HepG2 (cell line): ENCODE measurements around the gene ABHD15. TPM values are rescaled to one million over a fixed set of nuclear protein-coding genes. Genes with fewer than 3 reads are reported as not detected.

Experiments
- CCDC6 ChIP-seq: sonication (generic); formaldehyde crosslinking; IDR thresholded peaks from 2 replicates; pipeline ENCODE4 v1.8.1; 2022; ENCODE audit warnings: mild to moderate bottlenecking, missing genetic modification reagents, moderate library complexity
- DNMT3B ChIP-seq: conservative IDR thresholded peaks from 2 replicates; pipeline ENCODE4 v1.6.1; 2016; ENCODE audit warnings: missing biosample characterization, control low read depth
- EEA1 ChIP-seq: sonication (generic); formaldehyde crosslinking; IDR thresholded peaks from 2 replicates; pipeline ENCODE4 v1.5.1; 2020; ENCODE audit warnings: mild to moderate bottlenecking, missing genetic modification reagents, borderline replicate concordance
- FOXK1 ChIP-seq: sonication (generic); formaldehyde crosslinking; IDR thresholded peaks from 2 replicates; pipeline ENCODE4 v1.4.0; 2020; ENCODE audit warnings: low read depth, missing genetic modification reagents, borderline replicate concordance
- HIVEP1 ChIP-seq: sonication (generic); formaldehyde crosslinking; IDR thresholded peaks from 2 replicates; pipeline ENCODE4 v1.4.0; 2020; ENCODE audit warnings: mild to moderate bottlenecking, missing genetic modification reagents
- HOXD1 ChIP-seq: sonication (generic); formaldehyde crosslinking; IDR thresholded peaks from 2 replicates; pipeline ENCODE4 v1.5.0; 2020; ENCODE audit warnings: missing genetic modification reagents
- JUND ChIP-seq: sonication (generic); formaldehyde crosslinking; IDR thresholded peaks from 2 replicates; pipeline ENCODE4 v1.8.0; 2022; ENCODE audit warnings: mild to moderate bottlenecking, missing genetic modification reagents
- LCORL ChIP-seq, 2 experiments: fragments of 450-650 bp in 1 of 2; sonication (generic) in 1 of 2; formaldehyde crosslinking in 1 of 2; IDR thresholded peaks; 2 replicates each; pipeline versions ENCODE4 v1.5.0 to v1.6.1; 2017 to 2020; ENCODE audit warnings: antibody characterized with exemption in 1 of 2, missing genetic modification reagents in 1 of 2
- MEF2D ChIP-seq: sonication (generic); formaldehyde crosslinking; IDR thresholded peaks from 2 replicates; pipeline ENCODE4 v1.5.1; 2020; ENCODE audit warnings: mild to moderate bottlenecking, missing genetic modification reagents
- MXI1 ChIP-seq: IDR thresholded peaks from 3 replicates; pipeline ENCODE4 v1.6.1; 2012; ENCODE audit warnings: low read depth, low read length, inconsistent platforms, borderline replicate concordance
- NCOA5 ChIP-seq: sonication (generic); formaldehyde crosslinking; IDR thresholded peaks from 2 replicates; pipeline ENCODE4 v1.4.0; 2020; ENCODE audit warnings: missing genetic modification reagents
- PHF21A ChIP-seq: sonication (generic); formaldehyde crosslinking; IDR thresholded peaks from 2 replicates; pipeline ENCODE4 v1.5.0; 2020; ENCODE audit warnings: mild to moderate bottlenecking, missing genetic modification reagents
- SOX13 ChIP-seq, 3 experiments: fragments of 450-650 bp in 1 of 3; sonication (generic) in 1 of 3; formaldehyde crosslinking in 1 of 3; IDR thresholded peaks in 2 of 3; conservative IDR thresholded peaks in 1 of 3; 2 replicates each; pipeline versions ENCODE4 v1.5.0 to v1.6.1; 2016 to 2020; ENCODE audit warnings: antibody characterized with exemption in 1 of 3, mild to moderate bottlenecking in 1 of 3, missing compliant biosample characterization in 1 of 3, missing genetic modification reagents in 1 of 3, moderate library complexity in 1 of 3
- SYNCRIP ChIP-seq: fragments of 200-400 bp; formaldehyde crosslinking; IDR thresholded peaks from 2 replicates; pipeline ENCODE4 v1.6.1; 2018; ENCODE audit warnings: mild to moderate bottlenecking, low read depth, low read length; ENCODE audit not compliant: insufficient read depth
- TCF12 ChIP-seq, 2 experiments: fragments of 450-650 bp in 1 of 2; sonication (generic) in 1 of 2; formaldehyde crosslinking in 1 of 2; IDR thresholded peaks; 2 replicates each; pipeline versions ENCODE4 v1.6.1 to v1.8.0; 2017 to 2022; ENCODE audit warnings: antibody characterized with exemption in 1 of 2, mild to moderate bottlenecking in 1 of 2, missing genetic modification reagents in 1 of 2, moderate library complexity in 1 of 2
- TCF7L2 ChIP-seq: IDR thresholded peaks from 2 replicates; pipeline ENCODE4 v1.6.1; 2011; ENCODE audit warnings: mild to moderate bottlenecking, low read depth, low read length, moderate library complexity
- ZFP37 ChIP-seq: sonication (generic); formaldehyde crosslinking; IDR thresholded peaks from 2 replicates; pipeline ENCODE4 v1.4.0; 2020; ENCODE audit warnings: missing genetic modification reagents, borderline replicate concordance
- ZNF276 ChIP-seq: sonication (generic); formaldehyde crosslinking; IDR thresholded peaks from 2 replicates; pipeline ENCODE4 v1.4.0; 2020; ENCODE audit warnings: mild to moderate bottlenecking, low read depth, missing genetic modification reagents
- ZNF510 ChIP-seq: sonication (generic); formaldehyde crosslinking; IDR thresholded peaks from 2 replicates; pipeline ENCODE4 v1.4.0; 2020; ENCODE audit warnings: low read depth, mild to moderate bottlenecking, missing genetic modification reagents
- ZNF546 ChIP-seq: sonication (generic); formaldehyde crosslinking; conservative IDR thresholded peaks from 2 replicates; pipeline ENCODE4 v1.8.1; 2023; ENCODE audit warnings: mild to moderate bottlenecking, missing genetic modification reagents
- ZNF749 ChIP-seq: sonication (generic); formaldehyde crosslinking; IDR thresholded peaks from 2 replicates; pipeline ENCODE4 v1.8.0; 2022; ENCODE audit warnings: mild to moderate bottlenecking, missing genetic modification reagents, moderate library complexity, borderline replicate concordance
- ZSCAN25 ChIP-seq: sonication (generic); formaldehyde crosslinking; IDR thresholded peaks from 2 replicates; pipeline ENCODE4 v1.8.0; 2022; ENCODE audit warnings: mild to moderate bottlenecking, missing genetic modification reagents
- polyA plus RNA-seq, 8 experiments: library from polyadenylated mRNA; depleted of rRNA in 3 of 8; stranded (reverse) in 7 of 8; unstranded in 1 of 8; fragments of >200 nt; fragmentation: Illumina TruSeq in 4 of 8; extraction: Trizol in 4 of 8; gene quantifications; 2 replicates each; pipeline versions ENCODE4 v1.2.1 to v1.2.3, GENCODE V29; 2011 to 2016; ENCODE audit warnings: low read depth in 4 of 8, missing spikeins in 1 of 8, mixed read lengths in 1 of 8; ENCODE audit not compliant: insufficient read depth in 1 of 8
- total RNA-seq, 5 experiments: library from RNA; depleted of rRNA; stranded (reverse); fragments of >200 nt; fragmentation: Illumina TruSeq; extraction: Trizol; gene quantifications; 2 replicates each; pipeline ENCODE4 v1.2.3, GENCODE V29; 2016; ENCODE audit warnings: low read depth in 1 of 5
- TF ChIP-seq, protein P1 (sequence below): sonication (generic); formaldehyde crosslinking; IDR thresholded peaks from 2 replicates; pipeline ENCODE4 v1.5.0; 2020; ENCODE audit warnings: missing genetic modification reagents
- TF ChIP-seq, protein P2 (sequence below): sonication (generic); formaldehyde crosslinking; IDR thresholded peaks from 2 replicates; pipeline ENCODE4 v1.8.0; 2022; ENCODE audit warnings: missing genetic modification reagents, mild to moderate bottlenecking, moderate library complexity, borderline replicate concordance

Gene ABHD15
- total and polyA plus RNA-seq, 2 of the 13 experiments (the other 11 are each of a cell fraction or from before 2014, with no cell fraction given): 2.4 to 7.7 TPM

DNA sequence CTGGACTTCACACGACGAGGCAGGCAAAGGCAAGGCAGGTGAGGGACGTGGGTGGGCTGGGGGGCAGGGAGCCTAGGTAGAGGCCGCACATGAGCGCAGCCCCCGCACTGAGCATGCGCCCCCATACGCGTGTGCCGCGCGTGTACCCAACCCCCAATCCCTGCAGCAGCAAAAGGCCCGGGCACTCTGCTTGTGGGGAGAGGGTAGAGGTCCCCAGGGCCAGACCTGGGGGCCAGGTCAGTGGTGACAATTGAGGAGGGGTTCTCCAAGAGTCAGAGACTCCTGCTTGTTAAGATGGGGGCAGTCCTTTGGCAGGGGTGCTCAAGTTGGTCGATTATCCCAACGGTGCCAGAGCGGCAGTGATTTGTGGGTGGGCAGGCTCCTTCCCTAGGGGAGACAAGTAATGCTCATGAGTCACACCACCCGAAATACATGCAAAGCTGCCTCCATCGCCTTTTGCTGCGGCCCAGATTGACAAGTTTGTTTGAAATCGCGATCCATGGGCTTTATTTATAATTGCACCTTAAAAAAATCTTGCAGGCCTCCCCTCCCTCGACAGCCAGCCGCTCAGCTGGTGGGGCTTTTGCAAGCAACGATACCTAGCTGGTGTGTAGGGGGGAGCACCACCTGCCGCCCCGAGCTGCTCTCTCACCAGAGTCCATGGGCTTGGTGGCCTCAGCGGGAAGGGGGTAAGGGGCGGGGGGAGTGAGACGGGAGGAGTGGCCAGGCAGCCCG lies 23.7 kb upstream of the ABHD15 start (continued):
- TF ChIP-seq ZNF276 (CRISPR knock-in tag) (no peak), NCOA5 (no peak), TCF7L2 (no peak), ZSCAN25 (CRISPR knock-in tag) (no peak), HOXD1 (CRISPR knock-in tag) (no peak), EEA1 (no peak), ZNF510 (CRISPR knock-in tag) (no peak), ZNF749 (0 out of 2 replicates have a peak, but pooled peaks have one; percentile 25), ZFP37 (CRISPR knock-in tag) (0 out of 2 replicates have a peak, but pooled peaks have one; percentile 26), JUND (CRISPR knock-in tag) (0 out of 2 replicates have a peak, but pooled peaks have one; percentile 0), MEF2D (no peak), SOX13 (IDR thresholded peaks at IDR 0.05) (no peak), SOX13 (CRISPR knock-in tag; conservative IDR thresholded peaks at IDR 0.05 in 1 of 2, IDR thresholded peaks at IDR 0.05 in 1 of 2) (no peak), ZNF546 (CRISPR knock-in tag) (0 out of 2 replicates have a peak, but pooled peaks have one; percentile 17), CCDC6 (CRISPR knock-in tag) (no peak; the same call in 1 of the 2 replicates), SYNCRIP (no peak), DNMT3B (CRISPR knock-in tag) (no peak), FOXK1 (CRISPR knock-in tag) (no peak), PHF21A (0 out of 2 replicates have a peak, but pooled peaks have one; percentile 60), LCORL (IDR thresholded peaks at IDR 0.05) (no peak), LCORL (CRISPR knock-in tag; IDR thresholded peaks at IDR 0.05) (peak; percentile 2; the same call in 1 of the 2 replicates), TCF12 (IDR thresholded peaks at IDR 0.05) (no peak), TCF12 (CRISPR knock-in tag; IDR thresholded peaks at IDR 0.05) (0 out of 2 replicates have a peak, but pooled peaks have one; percentile 47), HIVEP1 (no peak), MXI1 (no peak)
- TF ChIP-seq, protein P1, sequence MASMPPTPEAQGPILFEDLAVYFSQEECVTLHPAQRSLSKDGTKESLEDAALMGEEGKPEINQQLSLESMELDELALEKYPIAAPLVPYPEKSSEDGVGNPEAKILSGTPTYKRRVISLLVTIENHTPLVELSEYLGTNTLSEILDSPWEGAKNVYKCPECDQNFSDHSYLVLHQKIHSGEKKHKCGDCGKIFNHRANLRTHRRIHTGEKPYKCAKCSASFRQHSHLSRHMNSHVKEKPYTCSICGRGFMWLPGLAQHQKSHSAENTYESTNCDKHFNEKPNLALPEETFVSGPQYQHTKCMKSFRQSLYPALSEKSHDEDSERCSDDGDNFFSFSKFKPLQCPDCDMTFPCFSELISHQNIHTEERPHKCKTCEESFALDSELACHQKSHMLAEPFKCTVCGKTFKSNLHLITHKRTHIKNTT: no peak
- TF ChIP-seq, protein P2, sequence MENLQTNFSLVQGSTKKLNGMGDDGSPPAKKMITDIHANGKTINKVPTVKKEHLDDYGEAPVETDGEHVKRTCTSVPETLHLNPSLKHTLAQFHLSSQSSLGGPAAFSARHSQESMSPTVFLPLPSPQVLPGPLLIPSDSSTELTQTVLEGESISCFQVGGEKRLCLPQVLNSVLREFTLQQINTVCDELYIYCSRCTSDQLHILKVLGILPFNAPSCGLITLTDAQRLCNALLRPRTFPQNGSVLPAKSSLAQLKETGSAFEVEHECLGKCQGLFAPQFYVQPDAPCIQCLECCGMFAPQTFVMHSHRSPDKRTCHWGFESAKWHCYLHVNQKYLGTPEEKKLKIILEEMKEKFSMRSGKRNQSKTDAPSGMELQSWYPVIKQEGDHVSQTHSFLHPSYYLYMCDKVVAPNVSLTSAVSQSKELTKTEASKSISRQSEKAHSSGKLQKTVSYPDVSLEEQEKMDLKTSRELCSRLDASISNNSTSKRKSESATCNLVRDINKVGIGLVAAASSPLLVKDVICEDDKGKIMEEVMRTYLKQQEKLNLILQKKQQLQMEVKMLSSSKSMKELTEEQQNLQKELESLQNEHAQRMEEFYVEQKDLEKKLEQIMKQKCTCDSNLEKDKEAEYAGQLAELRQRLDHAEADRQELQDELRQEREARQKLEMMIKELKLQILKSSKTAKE (CRISPR knock-in tag): 0 out of 2 replicates have a peak, but pooled peaks have one; percentile 20
